ENCODE data around the gene FERMT3.

GRCh38 chr11:64219755-64220154 is 13.2 kb downstream of the FERMT3 start:
- TF ChIP-seq SP1 (IDR thresholded peaks at IDR 0.05) (no peak), FOXK2 (IDR thresholded peaks at IDR 0.05) (no peak), LEF1 (IDR thresholded peaks at IDR 0.05; ENCODE audit: borderline replicate concordance) (no peak), PKNOX1 (IDR thresholded peaks at IDR 0.05) (no peak), TARDBP (IDR thresholded peaks at IDR 0.05) (no peak), SUZ12 (IDR thresholded peaks at IDR 0.05) (no peak)
